GM13976 (cell line): ENCODE measurements around the gene CCM2.

Experiments
- DNase-seq: peaks from one replicate; pipeline ENCODE4 v3.0.0; 2012; ENCODE audit warnings: low spot score
- CTCF ChIP-seq: IDR thresholded peaks from 2 replicates; pipeline ENCODE4 v1.5.1; 2012; ENCODE audit warnings: borderline replicate concordance, mild to moderate bottlenecking; ENCODE audit not compliant: insufficient read depth; ENCODE audit errors: extremely low read depth, missing control alignments, control extremely low read depth
- in situ Hi-C: fragments of 300-500 bp; cut with MboI; formaldehyde crosslinking; loops from one replicate; pipeline ENCODE4 v1.12.0; 2022; ENCODE audit warnings: low sequenced_read_pairs, mixed read lengths, inconsistent platforms; ENCODE audit not compliant: unreplicated experiment

CCM2 gene

DNA sequence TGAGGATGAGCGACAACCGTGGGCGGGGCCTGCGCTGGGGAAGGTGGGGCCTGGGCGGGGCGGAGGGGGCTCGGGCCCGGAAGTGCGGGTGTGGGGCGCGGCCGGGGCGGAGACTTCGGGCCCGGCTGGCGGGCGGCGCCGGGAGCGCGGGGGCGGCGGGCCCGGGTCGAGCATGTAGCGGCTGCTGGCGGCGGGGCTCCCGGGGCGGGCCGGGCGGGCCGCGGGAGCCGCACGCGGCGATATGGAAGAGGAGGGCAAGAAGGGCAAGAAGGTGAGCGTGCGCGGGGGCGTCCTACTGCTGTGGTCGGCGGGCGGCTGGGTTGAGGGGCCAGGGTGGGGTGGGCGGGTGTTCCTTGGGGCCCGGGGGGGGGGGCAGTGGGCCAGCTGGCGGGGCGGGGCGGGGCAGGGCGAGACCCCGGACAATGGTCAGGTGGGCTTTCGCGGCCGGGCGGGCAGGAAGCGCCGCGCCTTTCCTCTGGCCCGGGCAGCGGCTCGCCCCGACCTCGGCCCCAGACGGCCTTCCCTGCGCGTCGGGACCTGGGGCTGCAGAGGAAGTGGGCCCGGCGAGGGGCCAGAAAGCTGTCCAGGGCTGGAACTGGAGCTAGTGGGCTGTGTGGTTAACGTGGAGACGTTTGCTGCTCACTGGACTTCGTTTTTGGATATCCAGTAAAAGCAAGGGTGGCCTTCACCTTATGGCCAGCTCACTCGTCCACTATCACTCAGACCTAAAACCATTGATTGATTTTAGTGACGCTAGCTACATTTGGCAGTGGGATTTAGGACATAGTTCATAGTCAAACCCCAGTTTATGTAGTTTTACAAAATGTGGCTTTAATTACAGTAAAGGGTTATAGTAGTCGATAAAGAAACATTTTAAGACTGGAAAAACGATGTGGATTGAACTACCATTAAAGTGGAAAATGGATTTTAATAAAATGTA, at the start of gene CCM2:
CCM2 (plus strand) TSS at position 109 of the 940 bp plus-strand sequence; CDS start at position 242, 133 bp downstream.
- TF ChIP-seq CTCF, result no peak
- in situ Hi-C loops, result no loop called here
- DNase-seq, result no peak

DNA sequence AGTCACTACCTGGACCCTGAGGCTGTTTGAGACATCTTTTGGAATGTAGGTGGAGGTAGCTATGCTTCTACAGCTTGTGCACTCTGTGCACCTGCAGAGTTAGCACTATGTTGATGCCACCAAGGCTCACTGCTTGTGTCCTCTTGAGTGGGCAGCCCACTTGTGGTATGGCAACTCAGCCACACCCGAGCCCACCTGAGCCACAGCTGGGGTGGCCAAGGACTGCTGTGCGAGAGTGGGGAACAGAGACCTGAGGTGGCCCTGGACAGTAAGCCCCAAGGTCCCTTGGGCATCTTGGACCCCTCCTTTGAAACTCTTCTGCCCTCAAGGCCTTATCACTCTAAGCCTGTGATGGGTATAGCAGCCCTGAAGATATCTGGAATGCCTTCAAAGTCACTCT, 46.8 kb upstream of the CCM2 start:
- no peak for DNase-seq
- in situ Hi-C loops, result no loop called here
- no peak for TF ChIP-seq CTCF

DNA sequence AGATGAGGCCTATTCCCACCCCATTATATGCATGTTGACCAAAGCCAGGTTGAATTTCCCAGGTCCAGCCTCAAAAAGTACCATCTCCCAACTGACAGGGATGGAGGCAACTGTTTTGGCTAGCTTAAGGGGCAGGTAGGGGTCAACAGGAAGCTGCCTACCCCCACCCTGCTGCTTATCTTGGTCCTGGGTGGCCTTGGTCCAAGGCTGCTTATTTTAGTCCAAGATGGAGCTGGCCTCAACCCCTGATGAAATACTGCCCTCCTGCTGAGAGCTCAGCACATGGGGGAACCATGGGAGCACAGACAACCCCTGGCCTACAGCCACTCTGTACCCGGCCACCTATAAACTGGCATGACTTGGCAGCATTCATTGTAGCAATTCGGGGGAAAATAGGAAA, 44.3 kb upstream of the CCM2 start:
- no peak for TF ChIP-seq CTCF
- in situ Hi-C loops, result no loop called here
- DNase-seq, result peak; percentile 6

DNA sequence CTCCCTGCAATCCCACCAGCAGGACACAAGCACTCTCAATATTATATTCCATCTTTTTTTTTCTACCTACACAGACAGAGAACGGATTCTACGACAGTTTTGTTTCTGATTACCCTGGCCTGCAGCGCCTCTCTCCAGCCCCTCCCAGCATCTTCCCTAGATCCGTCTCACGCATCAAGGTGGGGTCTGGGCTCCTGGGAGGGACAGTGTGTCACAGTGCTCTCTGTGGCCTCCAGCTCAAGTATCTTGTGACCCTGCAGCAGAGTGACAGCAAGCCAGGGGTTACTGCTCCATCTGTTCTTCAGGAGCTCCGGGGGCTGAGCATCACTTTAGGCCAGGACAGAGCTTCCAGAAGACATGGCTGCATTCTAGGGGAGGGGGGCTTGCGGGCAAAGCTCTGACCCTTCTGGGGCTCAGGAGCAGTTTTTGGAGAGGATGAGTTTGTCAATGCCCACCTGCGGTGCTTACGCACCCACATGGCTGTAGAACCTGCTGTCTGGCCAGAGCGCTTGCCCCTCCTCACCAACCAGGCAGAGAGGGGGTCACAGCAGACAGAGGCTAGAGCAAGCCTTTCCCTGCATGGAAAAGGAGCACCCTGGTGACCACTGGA, 43.7 kb upstream of the CCM2 start:
- in situ Hi-C loops, result no loop called here
- DNase-seq, result peak; percentile 9
- TF ChIP-seq CTCF, result no peak

DNA sequence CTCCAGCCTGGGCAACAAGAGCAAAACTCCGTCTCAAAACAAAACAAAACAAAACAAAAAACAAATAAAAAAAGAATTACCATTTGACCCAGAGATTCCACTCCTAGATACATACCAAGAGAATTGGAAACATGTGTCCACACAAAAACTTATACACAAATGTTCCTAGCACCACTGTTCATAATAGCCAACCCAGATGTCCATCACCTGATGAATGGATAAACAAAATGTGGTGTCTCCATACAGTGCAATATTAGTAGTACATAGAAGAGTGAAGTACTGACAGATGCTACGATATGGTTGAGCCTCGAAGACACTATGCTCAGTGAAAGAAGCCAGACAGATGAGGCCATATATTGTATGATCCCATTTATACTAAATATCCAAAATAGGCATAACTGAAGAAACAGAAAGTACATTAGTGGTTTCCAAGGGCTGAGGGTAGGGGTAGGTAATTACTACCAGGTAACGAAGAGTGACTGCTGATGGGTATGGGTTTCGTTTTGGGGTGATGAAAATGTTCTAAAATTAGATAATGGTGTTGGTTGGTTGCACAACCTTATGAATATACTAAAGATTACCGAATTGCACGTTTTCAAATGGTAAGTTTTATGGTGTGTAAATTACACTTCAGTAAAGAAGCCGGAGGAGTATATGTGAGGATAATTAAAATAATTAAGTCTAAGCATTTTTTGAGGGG, 41.2 kb upstream of the CCM2 start:
- no peak for TF ChIP-seq CTCF
- in situ Hi-C loops, result no loop called here
- DNase-seq, result peak; percentile 17

DNA sequence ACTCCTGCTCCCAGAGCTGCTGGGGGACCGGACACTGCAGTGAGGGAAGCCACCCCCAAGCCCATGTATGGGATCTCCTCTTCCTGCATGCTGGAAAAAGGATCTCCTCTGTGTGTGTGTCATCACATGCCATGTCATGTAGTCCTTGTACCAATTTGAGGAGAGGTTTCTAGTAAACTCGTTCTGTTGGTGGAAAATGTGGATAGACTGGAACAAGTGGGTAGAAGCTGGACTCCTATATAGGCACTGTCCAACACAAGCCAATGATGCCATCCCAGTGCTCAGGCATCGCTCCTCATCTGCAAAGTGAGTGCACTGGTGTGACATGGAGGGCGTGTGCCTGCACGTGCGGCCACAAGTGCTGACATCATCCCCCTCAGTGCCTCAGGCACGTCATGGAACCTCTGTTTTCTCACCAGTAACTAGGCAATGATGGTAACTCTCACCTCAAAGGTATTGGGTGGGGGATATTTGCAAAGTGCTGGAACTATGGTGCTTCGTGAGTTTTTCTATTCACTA, 40.5 kb upstream of the CCM2 start:
- TF ChIP-seq CTCF, result no peak
- no peak for DNase-seq
- in situ Hi-C loops, result no loop called here
